HG02884 (cell line): ENCODE results near the gene KTN1.

Experiments
- ATAC-seq: cut with Tn5 transposase; IDR thresholded peaks from one replicate; pipeline ENCODE4 v1.9.1; 2021; ENCODE audit warnings: mild to moderate bottlenecking, moderate library complexity; ENCODE audit not compliant: unreplicated experiment

KTN1 gene

GRCh38 chr14:55609681-55610080 is 29.7 kb downstream of the KTN1 start:
- no peak for ATAC-seq

GRCh38 chr14:55610713-55611370 is 30.8 kb downstream of the KTN1 start:
- ATAC-seq, result no peak

GRCh38 chr14:55611859-55612258 is 31.9 kb downstream of the KTN1 start:
- no peak for ATAC-seq

GRCh38 chr14:55614304-55614703 is 34.3 kb downstream of the KTN1 start:
- ATAC-seq, result no peak

GRCh38 chr14:55620277-55620676 is 40.3 kb downstream of the KTN1 start:
- ATAC-seq, result no peak

- ATAC-seq, result no peak
Observed at GRCh38 chr14:55620981-55621380, 41.0 kb downstream of the KTN1 start.

- no peak for ATAC-seq
Observed at GRCh38 chr14:55621391-55621790, 41.4 kb downstream of the KTN1 start.

GRCh38 chr14:55624913-55625312 is 44.9 kb downstream of the KTN1 start:
- no peak for ATAC-seq

- no peak for ATAC-seq
Observed at GRCh38 chr14:55625481-55625880, 45.5 kb downstream of the KTN1 start.

- ATAC-seq, result no peak
Observed at GRCh38 chr14:55626131-55626530, 46.1 kb downstream of the KTN1 start.

- no peak for ATAC-seq
Observed at GRCh38 chr14:55628426-55628825, 48.4 kb downstream of the KTN1 start.

- no peak for ATAC-seq
Observed at GRCh38 chr14:55638665-55639064, 58.7 kb downstream of the KTN1 start.

GRCh38 chr14:55641290-55641689 is 61.3 kb downstream of the KTN1 start:
- ATAC-seq, result no peak

- ATAC-seq, result no peak
Observed at GRCh38 chr14:55641954-55642353, 61.9 kb downstream of the KTN1 start.

- ATAC-seq, result no peak
Observed at GRCh38 chr14:55645145-55645544, 65.1 kb downstream of the KTN1 start.

- ATAC-seq, result no peak
Observed at GRCh38 chr14:55645845-55646832, 66.1 kb downstream of the KTN1 start.

GRCh38 chr14:55650992-55651391 is 71.0 kb downstream of the KTN1 start:
- no peak for ATAC-seq

GRCh38 chr14:55654243-55654642 is 74.2 kb downstream of the KTN1 start:
- no peak for ATAC-seq

- no peak for ATAC-seq
Observed at GRCh38 chr14:55661029-55661428, 81.0 kb downstream of the KTN1 start.

- ATAC-seq, result no peak
Observed at GRCh38 chr14:55662752-55663151, 82.7 kb downstream of the KTN1 start.

GRCh38 chr14:55665067-55665675 is 85.2 kb downstream of the KTN1 start:
- no peak for ATAC-seq

GRCh38 chr14:55667801-55668200 is 87.8 kb downstream of the KTN1 start:
- no peak for ATAC-seq
